Upper lobe of left lung (tissue), 4 donors: Measurements from ENCODE around the gene ECSIT.

Experiments used
- CTCF ChIP-seq, 6 experiments: fragments of 450-650 bp in 4 of 6; fragments of 200-600 bp in 2 of 6; sonication (generic) in 2 of 6; IDR thresholded peaks; one replicate each; pipeline ENCODE4 v1.5.1; 2016 to 2019; ENCODE audit warnings: antibody characterized with exemption in 6 of 6
- POLR2A ChIP-seq, 4 donors: fragments of 450-650 bp; IDR thresholded peaks; one replicate each; pipeline ENCODE4 v1.5.1; 2016 to 2017; ENCODE audit warnings: antibody characterized with exemption in 4 of 4, mild to moderate bottlenecking in 2 of 4

GRCh38 chr19:11535792-11536595 is 7.1 kb upstream of the ECSIT start:
- TF ChIP-seq CTCF (IDR thresholded peaks at IDR 0.05) (peak; percentile 87 to 96 (median 94)), POLR2A (IDR thresholded peaks at IDR 0.05) (peak in 2 of 4 donors; percentile 18 to 52)
